Renal pelvis (tissue), 4 donors: Measurements from ENCODE around the gene RPUSD3. TPM values are rescaled to one million over a fixed set of nuclear protein-coding genes. Genes with fewer than 3 reads are reported as not detected.
A peak's percentile ranks its signal among the peaks of the same experiment; 100 is the strongest.
"Not testable (repeated sequence)": the region's sequence is repeated elsewhere in the genome, so short reads cannot be mapped to it uniquely, and the experiment has no call there.

Experiments
- DNase-seq: peaks from one replicate; pipeline ENCODE4 v3.0.0-alpha.2; 2013
- polyA plus RNA-seq, 3 donors: library from polyadenylated mRNA; unstranded; fragments of 120-200 nt; gene quantifications; one replicate each; pipeline ENCODE4 v1.2.1, GENCODE V29; 2013; ENCODE audit not compliant: insufficient read length in 3 of 3

The RPUSD3 gene
- polyA plus RNA-seq, 3 donors, result 37.0 to 40.4 (median 39.2) TPM

GRCh38 chr3:9876255-9876654, 32.4 kb upstream of the RPUSD3 start:
- DNase-seq, result not testable (repeated sequence)

- DNase-seq, result no peak
Measured at GRCh38 chr3:9875448-9875847, 31.6 kb upstream of the RPUSD3 start.

- not testable (repeated sequence) for DNase-seq
Measured at GRCh38 chr3:9872067-9872466, 28.3 kb upstream of the RPUSD3 start.

- DNase-seq, result no peak
Measured at GRCh38 chr3:9870978-9871377, 27.2 kb upstream of the RPUSD3 start.

GRCh38 chr3:9869955-9870354, 26.1 kb upstream of the RPUSD3 start:
- no peak for DNase-seq

- no peak for DNase-seq
Measured at GRCh38 chr3:9867106-9867505, 23.3 kb upstream of the RPUSD3 start.

GRCh38 chr3:9866639-9867038, 22.8 kb upstream of the RPUSD3 start:
- no peak for DNase-seq

- DNase-seq, result not testable (repeated sequence)
Measured at GRCh38 chr3:9865125-9865637, 21.4 kb upstream of the RPUSD3 start.

GRCh38 chr3:9864200-9864927, 20.6 kb upstream of the RPUSD3 start:
- peak; percentile 63 for DNase-seq

GRCh38 chr3:9863058-9863772, 19.4 kb upstream of the RPUSD3 start:
- DNase-seq, result no peak

GRCh38 chr3:9862391-9863057, 18.7 kb upstream of the RPUSD3 start:
- DNase-seq, result peak; percentile 24

- no peak for DNase-seq
Measured at GRCh38 chr3:9861626-9862130, 17.9 kb upstream of the RPUSD3 start.

GRCh38 chr3:9861201-9861600, 17.4 kb upstream of the RPUSD3 start:
- no peak for DNase-seq

- no peak for DNase-seq
Measured at GRCh38 chr3:9859530-9860025, 15.8 kb upstream of the RPUSD3 start.

- no peak for DNase-seq
Measured at GRCh38 chr3:9855594-9855993, 11.8 kb upstream of the RPUSD3 start.

GRCh38 chr3:9854291-9854940, 10.6 kb upstream of the RPUSD3 start:
- DNase-seq, result not testable (repeated sequence)

- DNase-seq, result no peak
Measured at GRCh38 chr3:9852528-9852927, 8.7 kb upstream of the RPUSD3 start.

GRCh38 chr3:9851926-9852325, 8.1 kb upstream of the RPUSD3 start:
- not testable (repeated sequence) for DNase-seq

- not testable (repeated sequence) for DNase-seq
Measured at GRCh38 chr3:9851383-9851782, 7.6 kb upstream of the RPUSD3 start.

GRCh38 chr3:9848860-9849259, 5.1 kb upstream of the RPUSD3 start:
- not testable (repeated sequence) for DNase-seq

GRCh38 chr3:9847870-9848269, 4.1 kb upstream of the RPUSD3 start:
- not testable (repeated sequence) for DNase-seq
